KG1 (cell line): ENCODE results near the gene DLG2.

Experiments
- DNase-seq: peaks from one replicate; lab custom pipeline; 2025; lab: John Stamatoyannopoulos, UW

DLG2 gene

GRCh38 chr11:84655712-84656111 is 971.4 kb downstream of the DLG2 start:
- no peak for DNase-seq

GRCh38 chr11:84648471-84648870 is 978.7 kb downstream of the DLG2 start:
- no peak for DNase-seq

- no peak for DNase-seq
These were observed 981.0 kb downstream of the DLG2 start for GRCh38 chr11:84645988-84646694.

GRCh38 chr11:84642500-84642899 is 984.6 kb downstream of the DLG2 start:
- no peak for DNase-seq

- no peak for DNase-seq
These were observed 992.8 kb downstream of the DLG2 start for GRCh38 chr11:84634309-84634708.

- DNase-seq = no peak
These were observed 998.1 kb downstream of the DLG2 start for GRCh38 chr11:84628871-84629620.

- no peak for DNase-seq
These were observed 1000.9 kb downstream of the DLG2 start for GRCh38 chr11:84626256-84626655.

- DNase-seq = no peak
These were observed 1014.5 kb downstream of the DLG2 start for GRCh38 chr11:84612645-84613044.

GRCh38 chr11:84608837-84609196 is 1018.3 kb downstream of the DLG2 start:
- DNase-seq = no peak

GRCh38 chr11:84607975-84608836 is 1018.9 kb downstream of the DLG2 start:
- DNase-seq = no peak

GRCh38 chr11:84594602-84595001 is 1032.5 kb downstream of the DLG2 start:
- DNase-seq = no peak

- no peak for DNase-seq
These were observed 1037.0 kb downstream of the DLG2 start for GRCh38 chr11:84590106-84590505.

GRCh38 chr11:84588131-84588829 is 1038.9 kb downstream of the DLG2 start:
- no peak for DNase-seq

- DNase-seq = no peak
These were observed 1044.0 kb downstream of the DLG2 start for GRCh38 chr11:84583106-84583505.

GRCh38 chr11:84581083-84581482 is 1046.1 kb downstream of the DLG2 start:
- no peak for DNase-seq

GRCh38 chr11:84580428-84580827 is 1046.7 kb downstream of the DLG2 start:
- no peak for DNase-seq

GRCh38 chr11:84573868-84574267 is 1053.3 kb downstream of the DLG2 start:
- DNase-seq = no peak

- DNase-seq = no peak
These were observed 1060.5 kb downstream of the DLG2 start for GRCh38 chr11:84566671-84567070.

GRCh38 chr11:84564867-84565184 is 1062.3 kb downstream of the DLG2 start:
- DNase-seq = no peak

- DNase-seq = no peak
These were observed 1062.8 kb downstream of the DLG2 start for GRCh38 chr11:84564180-84564866.

- no peak for DNase-seq
These were observed 1063.8 kb downstream of the DLG2 start for GRCh38 chr11:84563356-84563755.

GRCh38 chr11:84560206-84560605 is 1066.9 kb downstream of the DLG2 start:
- DNase-seq = no peak
